Neuronal stem cell (in vitro differentiated cells): ENCODE data around the gene KCTD7.
"Not testable (repeated sequence)": the region's sequence is repeated elsewhere in the genome, so short reads cannot be mapped to it uniquely, and the experiment has no call there.

ENCODE experiments used
- DNase-seq: peaks from one replicate; pipeline ENCODE4 v3.0.0-alpha.2; 2013; ENCODE audit warnings: low spot score
- H2AFZ ChIP-seq: one replicate; pipeline ENCODE4 v1.6.1; 2013; ENCODE audit warnings: mild to moderate bottlenecking, low read length, inconsistent platforms
- H2AK5ac ChIP-seq: 2 replicates; pipeline ENCODE4 v1.6.1; 2013; ENCODE audit warnings: low read depth, mild to moderate bottlenecking, inconsistent platforms, low read length, moderate library complexity, mixed read lengths
- H2BK120ac ChIP-seq: 2 replicates; pipeline ENCODE4 v1.6.1; 2013; ENCODE audit warnings: low read depth, mild to moderate bottlenecking, inconsistent platforms, low read length, moderate library complexity, mixed read lengths
- H2BK12ac ChIP-seq: one replicate; pipeline ENCODE4 v1.6.1; 2013; ENCODE audit warnings: low read length, inconsistent platforms
- H2BK15ac ChIP-seq: 2 replicates; pipeline ENCODE4 v1.6.1; 2013; ENCODE audit warnings: mild to moderate bottlenecking, low read length, inconsistent platforms, mixed read lengths
- H2BK5ac ChIP-seq: one replicate; pipeline ENCODE4 v1.6.1; 2013; ENCODE audit warnings: inconsistent platforms, mild to moderate bottlenecking, low read length, moderate library complexity
- H3K14ac ChIP-seq: one replicate; pipeline ENCODE4 v1.6.1; 2013; ENCODE audit warnings: low read length, inconsistent platforms
- H3K18ac ChIP-seq: 2 replicates; pipeline ENCODE4 v1.6.1; 2013; ENCODE audit warnings: low read length, inconsistent platforms
- H3K23ac ChIP-seq: 2 replicates; pipeline ENCODE4 v1.6.1; 2013; ENCODE audit warnings: low read depth, mild to moderate bottlenecking, mixed read lengths, low read length, inconsistent platforms; ENCODE audit not compliant: poor library complexity
- H3K27ac ChIP-seq: replicated peaks from 3 replicates; pipeline ENCODE4 v1.5.1; 2013; ENCODE audit warnings: low read length, inconsistent platforms
- H3K27me3 ChIP-seq, 3 experiments: 2 replicates each; pipeline ENCODE4 v1.6.1; 2013; ENCODE audit warnings: low read length in 3 of 3, mild to moderate bottlenecking in 2 of 3, inconsistent platforms in 1 of 3, low read depth in 1 of 3, mixed read lengths in 1 of 3, moderate library complexity in 1 of 3; ENCODE audit not compliant: control insufficient read depth in 3 of 3, insufficient read depth in 3 of 3
- H3K36me3 ChIP-seq, 2 donors: replicated peaks in 1 of 2; 2 replicates each; pipeline ENCODE4 v1.6.1; 2013; ENCODE audit warnings: low read length in 2 of 2; ENCODE audit not compliant: control insufficient read depth in 2 of 2, insufficient read depth in 2 of 2
- H3K4ac ChIP-seq: 2 replicates; pipeline ENCODE4 v1.6.1; 2013; ENCODE audit warnings: inconsistent platforms, mild to moderate bottlenecking, low read length, moderate library complexity
- H3K4me1 ChIP-seq, 2 donors: 1 replicate in 1 of 2; 2 replicates in 1 of 2; pipeline ENCODE4 v1.6.1; 2013; ENCODE audit warnings: low read length in 2 of 2, low read depth in 1 of 2; ENCODE audit not compliant: control insufficient read depth in 2 of 2, insufficient read depth in 1 of 2
- H3K4me2 ChIP-seq: one replicate; pipeline ENCODE4 v1.6.1; 2013; ENCODE audit warnings: mild to moderate bottlenecking, low read length, inconsistent platforms; ENCODE audit not compliant: insufficient read depth, poor library complexity, severe bottlenecking
- H3K4me3 ChIP-seq, 2 donors: 2 replicates each; pipeline ENCODE4 v1.5.1; 2013; ENCODE audit warnings: low read length in 2 of 2, mild to moderate bottlenecking in 2 of 2, inconsistent platforms in 1 of 2, moderate library complexity in 1 of 2
- H3K79me1 ChIP-seq: one replicate; pipeline ENCODE4 v1.6.1; 2013; ENCODE audit warnings: low read depth, mild to moderate bottlenecking, inconsistent platforms, low read length, moderate library complexity
- H3K9ac ChIP-seq: one replicate; pipeline ENCODE4 v1.6.1; 2013; ENCODE audit warnings: mild to moderate bottlenecking, low read depth, low read length, inconsistent platforms; ENCODE audit not compliant: poor library complexity
- H3K9me3 ChIP-seq, 2 donors: replicated peaks in 1 of 2; 2 replicates each; pipeline versions ENCODE3 to v1.6.1; 2013; ENCODE audit warnings: low read length in 2 of 2, mild to moderate bottlenecking in 2 of 2, inconsistent platforms in 1 of 2, low read depth in 1 of 2, mixed read lengths in 1 of 2, moderate library complexity in 1 of 2; ENCODE audit not compliant: control insufficient read depth in 2 of 2, insufficient read depth in 1 of 2
- H4K8ac ChIP-seq: one replicate; pipeline ENCODE4 v1.6.1; 2013; ENCODE audit warnings: low read depth, mild to moderate bottlenecking, inconsistent platforms, low read length, moderate library complexity
- H4K91ac ChIP-seq: one replicate; pipeline ENCODE4 v1.6.1; 2013; ENCODE audit warnings: low read length, low read depth, mild to moderate bottlenecking, inconsistent platforms; ENCODE audit not compliant: poor library complexity
- WGBS, 2 donors: extraction: QIAGEN DNeasy Blood & Tissue Kit; methylation state at CpG; one replicate each; pipeline ENCODE4 v1.1.7; 2013; ENCODE audit warnings: missing lambda C conversion rate in 2 of 2, mixed read lengths in 1 of 2; ENCODE audit not compliant: insufficient read length in 2 of 2, insufficient replicate concordance in 1 of 2; ENCODE audit errors: extremely low coverage in 2 of 2; 5-methylcytosine and 5-hydroxymethylcytosine counted together

KCTD7 gene

GRCh38 chr7:66631471-66631870 is 2.8 kb downstream of the KCTD7 start:
- DNase-seq: no peak
- Histone ChIP-seq H3K79me1 (peaks cover 3% of the 10 kb centered on the region), H3K9ac (no peak overlapping the region), H2AK5ac (no peak overlapping the region), H3K14ac (no peak overlapping the region), H2BK120ac (no peak overlapping the region), H3K4me3 (no peak overlapping the region), H2BK12ac (no peak overlapping the region), H3K23ac (no peak overlapping the region), H3K4ac (no peak overlapping the region), H4K8ac (no peak overlapping the region), H4K91ac (no peak overlapping the region), H3K36me3 (peaks cover 5 to 26% of the 10 kb centered on the region in 2 donors), H2BK15ac (no peak overlapping the region), H2BK5ac (no peak overlapping the region), H2AFZ (no peak overlapping the region), H3K4me1 (peaks cover 0 to 4% of the 10 kb centered on the region in 2 donors), H3K9me3 (no peaks in the 10 kb centered on the region), H3K18ac (no peak overlapping the region), H3K27me3 (no peaks in the 10 kb centered on the region), H3K27ac (no peak overlapping the region), H3K4me2 (no peak overlapping the region)
- WGBS, 2 donors: no CpG with 5 or more reads among the region's 6 CpGs

- no peak overlapping the region for H4K91ac ChIP-seq
- no peak overlapping the region for H2BK120ac ChIP-seq
- no peak overlapping the region for H2BK12ac ChIP-seq
- H3K27me3 ChIP-seq: no peaks in the 10 kb centered on the region
- no peak overlapping the region for H3K4me3 ChIP-seq
- no peak overlapping the region for H4K8ac ChIP-seq
- H3K18ac ChIP-seq: no peak overlapping the region
- peaks cover 2% of the 10 kb centered on the region for H3K79me1 ChIP-seq
- H3K23ac ChIP-seq: no peak overlapping the region
- H2BK15ac ChIP-seq: no peak overlapping the region
- no peak overlapping the region for H3K27ac ChIP-seq
- no peak overlapping the region for H3K9ac ChIP-seq
- DNase-seq: no peak
- no peak overlapping the region for H3K4me2 ChIP-seq
- no peak overlapping the region for H3K14ac ChIP-seq
- no peaks in the 10 kb centered on the region for H3K4me1 ChIP-seq
- H2AFZ ChIP-seq: no peak overlapping the region
- no peak overlapping the region for H2BK5ac ChIP-seq
- no CpG with 5 or more reads among the region's 4 CpGs for WGBS, 2 donors
- no peak overlapping the region for H3K4ac ChIP-seq
- peaks cover 22 to 57% of the 10 kb centered on the region in 2 donors for H3K36me3 ChIP-seq
- no peaks in the 10 kb centered on the region for H3K9me3 ChIP-seq
- H2AK5ac ChIP-seq: no peak overlapping the region
Observed at GRCh38 chr7:66634816-66635215, 6.1 kb downstream of the KCTD7 start.

DNA sequence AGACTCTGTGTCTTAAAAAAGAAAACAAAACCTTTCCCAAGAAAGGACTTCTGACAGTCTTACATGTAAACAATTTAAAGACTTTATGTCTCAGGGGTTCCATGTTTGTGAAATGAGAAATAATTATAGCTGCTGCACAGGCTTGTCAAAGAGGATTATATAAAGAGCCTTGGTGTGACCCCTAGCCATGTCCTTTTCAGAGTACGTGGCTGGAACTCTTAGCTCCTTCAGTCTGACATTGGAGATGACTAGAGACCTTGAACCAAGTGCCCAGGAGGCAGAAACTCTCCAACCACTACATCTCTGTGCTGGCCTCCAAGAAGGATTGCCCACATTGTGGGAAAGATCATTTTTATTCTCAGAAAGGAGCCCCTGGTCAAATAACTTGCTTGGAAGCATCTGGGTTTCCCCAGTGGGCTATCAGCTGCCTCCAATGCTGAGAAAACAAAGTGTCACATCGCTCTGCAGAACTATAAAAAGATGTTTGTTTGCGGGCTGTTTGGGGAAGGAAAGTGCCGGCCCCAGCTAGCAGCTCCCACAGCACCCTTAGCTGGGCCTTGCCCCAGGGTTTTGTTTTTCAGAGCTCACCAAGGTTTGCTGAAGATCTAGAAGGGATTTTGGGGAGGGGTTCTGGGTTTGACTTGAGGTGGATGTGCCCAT is 6.8 kb downstream of the KCTD7 start:
- not testable (repeated sequence) for H3K4ac ChIP-seq, H3K27ac ChIP-seq

GRCh38 chr7:66635982-66636546 is 7.4 kb downstream of the KCTD7 start:
- not testable (repeated sequence) for H3K4me3 ChIP-seq, H4K91ac ChIP-seq, H3K27ac ChIP-seq, H2BK12ac ChIP-seq, H2BK120ac ChIP-seq, H2AK5ac ChIP-seq, H2AFZ ChIP-seq, H4K8ac ChIP-seq, DNase-seq, H3K4me1 ChIP-seq, H3K23ac ChIP-seq, H3K18ac ChIP-seq, H3K9me3 ChIP-seq, H3K4me2 ChIP-seq, H3K14ac ChIP-seq, H3K27me3 ChIP-seq, H3K4ac ChIP-seq, H3K79me1 ChIP-seq, H2BK15ac ChIP-seq, H3K9ac ChIP-seq, H2BK5ac ChIP-seq
- WGBS, 2 donors: no CpG with 5 or more reads among the region's 9 CpGs
- peaks cover 23 to 67% of the 10 kb centered on the region in 2 donors for H3K36me3 ChIP-seq

More for the DNA sequence above, 6.8 kb downstream of the KCTD7 start:
- peaks cover 23 to 61% of the 10 kb centered on the region in 2 donors for H3K36me3 ChIP-seq
- H2BK5ac ChIP-seq, H3K9ac ChIP-seq, H3K4me1 ChIP-seq, DNase-seq, H3K23ac ChIP-seq, H3K79me1 ChIP-seq, H3K9me3 ChIP-seq, H3K14ac ChIP-seq, H3K18ac ChIP-seq, H2BK120ac ChIP-seq, H3K4me2 ChIP-seq, H2BK12ac ChIP-seq, H2AFZ ChIP-seq, H4K8ac ChIP-seq, H3K27me3 ChIP-seq, H4K91ac ChIP-seq, H2AK5ac ChIP-seq, H2BK15ac ChIP-seq, H3K4me3 ChIP-seq: not testable (repeated sequence)
- no CpG with 5 or more reads among the region's 4 CpGs for WGBS, 2 donors
